Suprapubic skin (tissue), 4 donors: ENCODE results near the gene TGFBR1. TPM values are rescaled to one million over a fixed set of nuclear protein-coding genes. Genes with fewer than 3 reads are reported as not detected.

Experiments used
- DNase-seq, 2 donors: peaks; one replicate each; pipeline ENCODE4 v3.0.0-alpha.2; 2019; ENCODE audit warnings: low spot score in 2 of 2
- H3K27ac ChIP-seq: fragments of 200-600 bp; sonication (generic); one replicate; pipeline ENCODE4 v1.5.1; 2019
- H3K27me3 ChIP-seq: fragments of 200-600 bp; sonication (generic); one replicate; pipeline ENCODE4 v1.5.1; 2019
- H3K36me3 ChIP-seq: fragments of 200-600 bp; sonication (generic); one replicate; pipeline ENCODE4 v1.5.1; 2019
- H3K4me1 ChIP-seq: fragments of 200-600 bp; sonication (generic); one replicate; pipeline ENCODE4 v1.5.1; 2019
- H3K4me3 ChIP-seq: fragments of 200-600 bp; sonication (generic); one replicate; pipeline ENCODE4 v1.5.1; 2019; ENCODE audit warnings: mild to moderate bottlenecking
- H3K9me3 ChIP-seq: fragments of 200-600 bp; sonication (generic); one replicate; pipeline ENCODE4 v1.5.1; 2019
- CTCF ChIP-seq, 2 donors: fragments of 200-600 bp in 1 of 2; fragments of 450-650 bp in 1 of 2; sonication (generic) in 1 of 2; IDR thresholded peaks; one replicate each; pipeline ENCODE4 v1.5.1; 2016 to 2019; ENCODE audit warnings: antibody characterized with exemption in 2 of 2, mild to moderate bottlenecking in 1 of 2, moderate library complexity in 1 of 2
- EP300 ChIP-seq: sonication (generic); formaldehyde crosslinking; IDR thresholded peaks from one replicate; pipeline ENCODE4 v1.6.1; 2017; ENCODE audit warnings: antibody characterized with exemption
- POLR2A ChIP-seq, 2 donors: fragments of 450-650 bp; IDR thresholded peaks; one replicate each; pipeline ENCODE4 v1.6.1; 2017; ENCODE audit warnings: antibody characterized with exemption in 2 of 2, mild to moderate bottlenecking in 2 of 2, moderate library complexity in 2 of 2
- POLR2AphosphoS5 ChIP-seq, 3 donors: sonication (generic); formaldehyde crosslinking; IDR thresholded peaks; one replicate each; pipeline ENCODE4 v1.6.1; 2017; ENCODE audit warnings: antibody characterized with exemption in 3 of 3
- WGBS: methylation state at CpG from one replicate; pipeline ENCODE4 v1.1.5; 2018; 5-methylcytosine and 5-hydroxymethylcytosine counted together
- total RNA-seq, 4 donors: library from RNA; depleted of rRNA; stranded (reverse); fragments of >200 nt; gene quantifications; one replicate each; pipeline ENCODE4 v1.1.0, GENCODE V29; 2016

Gene TGFBR1
- total RNA-seq, 4 donors from 2014 or later = 11.3 to 19.8 (median 14.7) TPM

GRCh38 chr9:99072040-99072394 lies 32.9 kb upstream of the TGFBR1 start:
- TF ChIP-seq CTCF (IDR thresholded peaks at IDR 0.05) (no peak), POLR2AphosphoS5 (IDR thresholded peaks at IDR 0.05) (no peak), POLR2A (IDR thresholded peaks at IDR 0.05) (no peak), EP300 (no peak)
- DNase-seq = no peak
- Histone ChIP-seq H3K27me3 (no peaks in the 10 kb centered on the region), H3K4me1 (peaks cover 8% of the 10 kb centered on the region), H3K4me3 (no peak overlapping the region), H3K9me3 (no peaks in the 10 kb centered on the region), H3K36me3 (no peaks in the 10 kb centered on the region), H3K27ac (no peak overlapping the region)
- 80% methylated on average over 6 of the region's 6 CpGs for WGBS

DNA sequence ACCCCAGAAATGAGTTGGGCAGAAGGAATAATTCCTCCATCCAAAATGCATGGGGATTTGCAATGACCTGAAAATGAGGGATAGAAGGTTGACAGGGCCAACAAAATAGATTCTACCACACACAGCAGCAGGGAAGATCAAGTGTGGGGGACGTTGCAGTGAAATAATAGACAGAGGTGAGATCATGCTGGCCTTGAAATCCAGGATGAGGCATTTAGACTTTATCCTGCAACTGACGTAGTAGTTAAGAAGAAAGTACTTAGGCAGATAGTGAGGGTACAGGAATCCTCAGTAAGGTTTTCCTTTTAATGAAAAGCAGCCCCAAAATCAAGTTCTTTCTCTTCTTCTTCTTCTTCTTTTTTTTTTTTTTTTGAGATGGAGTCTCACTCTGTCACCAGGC lies 31.6 kb upstream of the TGFBR1 start:
- H3K4me1 ChIP-seq = peaks cover 8% of the 10 kb centered on the region
- no peak for DNase-seq
- H3K27me3 ChIP-seq = no peaks in the 10 kb centered on the region
- H3K36me3 ChIP-seq = no peaks in the 10 kb centered on the region
- no peaks in the 10 kb centered on the region for H3K9me3 ChIP-seq
- no peak overlapping the region for H3K27ac ChIP-seq
- 79% methylated on average over 2 of the region's 2 CpGs for WGBS
- no peak for TF ChIP-seq CTCF (IDR thresholded peaks at IDR 0.05)
- no peak for TF ChIP-seq POLR2A (IDR thresholded peaks at IDR 0.05)
- TF ChIP-seq EP300 = no peak
- no peak for TF ChIP-seq POLR2AphosphoS5 (IDR thresholded peaks at IDR 0.05)
- no peak overlapping the region for H3K4me3 ChIP-seq

GRCh38 chr9:99073985-99074901 lies 30.7 kb upstream of the TGFBR1 start:
- Histone ChIP-seq H3K9me3 (no peaks in the 10 kb centered on the region), H3K4me1 (peaks cover 8% of the 10 kb centered on the region), H3K4me3 (no peak overlapping the region), H3K27me3 (no peaks in the 10 kb centered on the region), H3K27ac (no peak overlapping the region), H3K36me3 (no peaks in the 10 kb centered on the region)
- TF ChIP-seq EP300 = no peak
- DNase-seq = no peak
- 87% methylated on average over 8 of the region's 8 CpGs for WGBS

DNA sequence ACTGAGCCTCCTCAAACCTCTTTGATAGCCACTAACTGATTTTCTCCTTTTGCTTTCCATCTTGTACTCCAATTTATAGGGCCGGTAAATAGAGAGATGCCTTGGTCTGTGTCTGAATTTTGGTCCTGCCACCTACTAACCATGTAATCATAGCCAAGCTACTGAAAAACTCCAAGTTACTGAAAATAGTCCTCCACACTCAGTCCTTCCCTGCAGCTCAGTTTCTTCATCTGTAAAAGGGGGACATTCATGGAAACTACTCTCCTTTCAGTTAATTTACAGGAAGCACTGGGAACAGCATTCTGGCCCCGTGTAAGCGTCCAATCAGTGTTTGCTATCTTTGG lies 30.0 kb upstream of the TGFBR1 start:
- 83% methylated on average over 3 of the region's 3 CpGs for WGBS

GRCh38 chr9:99075246-99075912 lies 29.5 kb upstream of the TGFBR1 start:
- Histone ChIP-seq H3K27me3 (no peaks in the 10 kb centered on the region), H3K36me3 (no peaks in the 10 kb centered on the region), H3K9me3 (no peaks in the 10 kb centered on the region), H3K4me3 (no peak overlapping the region), H3K27ac (no peak overlapping the region), H3K4me1 (peaks cover 8% of the 10 kb centered on the region)
- 61% methylated on average over 6 of the region's 6 CpGs for WGBS
- TF ChIP-seq POLR2A (IDR thresholded peaks at IDR 0.05) (no peak), EP300 (no peak), POLR2AphosphoS5 (IDR thresholded peaks at IDR 0.05) (no peak), CTCF (IDR thresholded peaks at IDR 0.05) (no peak)
- no peak for DNase-seq

More for the DNA sequence above, 30.0 kb upstream of the TGFBR1 start:
- Histone ChIP-seq H3K4me3 (no peak overlapping the region), H3K27me3 (no peaks in the 10 kb centered on the region), H3K4me1 (peaks cover 8% of the 10 kb centered on the region), H3K36me3 (no peaks in the 10 kb centered on the region), H3K27ac (no peak overlapping the region), H3K9me3 (no peaks in the 10 kb centered on the region)
- DNase-seq = no peak
- TF ChIP-seq POLR2A (IDR thresholded peaks at IDR 0.05) (no peak), CTCF (IDR thresholded peaks at IDR 0.05) (no peak), POLR2AphosphoS5 (IDR thresholded peaks at IDR 0.05) (no peak), EP300 (no peak)
